Calu3 (cell line): ENCODE measurements around the gene PPP1R16B. TPM values are rescaled to one million over a fixed set of nuclear protein-coding genes. Genes with fewer than 3 reads are reported as not detected.

Experiments used
- BruUV-seq: library from RNA; stranded (reverse); fragments of 400-500 nt; replicated peaks from 2 replicates; lab custom pipeline; 2021; lab: Mats Ljungman, UMichigan
- CTCF ChIA-PET: fragments of 300-600 bp; sonication (Branson Sonifier 250); formaldehyde crosslinking; loops from one replicate; lab custom pipeline; 2022; ENCODE audit warnings: antibody characterized with exemption; lab: Charles Lee
- DNase-seq: peaks from one replicate; pipeline ENCODE4 v3.0.0; 2022
- H3K27ac Mint-ChIP-seq: one replicate; pipeline ENCODE4 v1.8.0; 2022; ENCODE audit warnings: mixed read lengths; ENCODE audit not compliant: unreplicated experiment
- H3K27me3 Mint-ChIP-seq: one replicate; pipeline ENCODE4 v1.8.0; 2022; ENCODE audit warnings: mixed read lengths; ENCODE audit not compliant: unreplicated experiment
- H3K36me3 Mint-ChIP-seq: one replicate; pipeline ENCODE4 v1.8.0; 2022; ENCODE audit warnings: mild to moderate bottlenecking, moderate library complexity, mixed read lengths; ENCODE audit not compliant: insufficient read depth, unreplicated experiment
- H3K4me1 Mint-ChIP-seq: one replicate; pipeline ENCODE4 v1.8.0; 2022; ENCODE audit warnings: mild to moderate bottlenecking, low read depth, mixed read lengths; ENCODE audit not compliant: unreplicated experiment
- H3K4me3 Mint-ChIP-seq: one replicate; pipeline ENCODE4 v1.8.0; 2022; ENCODE audit warnings: mild to moderate bottlenecking, low read depth, moderate library complexity, mixed read lengths; ENCODE audit not compliant: unreplicated experiment
- H3K9me3 Mint-ChIP-seq: one replicate; pipeline ENCODE4 v1.8.0; 2022; ENCODE audit warnings: low read depth, mixed read lengths; ENCODE audit not compliant: unreplicated experiment
- intact Hi-C: fragments of 100-400 bp; cut with micrococcal nuclease; formaldehyde crosslinking; loops from one replicate; pipeline ENCODE4 v1.10.0; 2022; ENCODE audit not compliant: unreplicated experiment
- total RNA-seq: library from RNA; stranded (reverse); gene quantifications from 2 replicates; pipeline ENCODE4 v1.2.3, GENCODE V29; 2022
- TF ChIP-seq, protein P1 (sequence below): fragments of 200-600 bp; IDR thresholded peaks from one replicate; pipeline ENCODE4 v1.8.0; 2022; ENCODE audit warnings: antibody characterized with exemption; ENCODE audit not compliant: unreplicated experiment

The PPP1R16B gene
- total RNA-seq, 1 experiment from 2014 or later = not detected

- no peaks in the 10 kb centered on the region for H3K4me1 Mint-ChIP-seq
- H3K27me3 Mint-ChIP-seq = peaks cover 98% of the 10 kb centered on the region
Measured at GRCh38 chr20:38903335-38903734, 97.8 kb downstream of the PPP1R16B start.

GRCh38 chr20:38905375-38905774 is 99.9 kb downstream of the PPP1R16B start:
- peaks cover 80% of the 10 kb centered on the region for H3K27me3 Mint-ChIP-seq

More at GRCh38 chr20:38903335-38903734, 97.8 kb downstream of the PPP1R16B start:
- BruUV-seq = no TSS peak
- Mint-ChIP-seq H3K4me3 (no peak overlapping the region), H3K27ac (no peak overlapping the region), H3K36me3 (no peaks in the 10 kb centered on the region), H3K9me3 (peaks cover 3% of the 10 kb centered on the region)
- DNase-seq = no peak
- intact Hi-C loops = no loop called here
- CTCF ChIA-PET = no interaction called here
- TF ChIP-seq, protein P1, sequence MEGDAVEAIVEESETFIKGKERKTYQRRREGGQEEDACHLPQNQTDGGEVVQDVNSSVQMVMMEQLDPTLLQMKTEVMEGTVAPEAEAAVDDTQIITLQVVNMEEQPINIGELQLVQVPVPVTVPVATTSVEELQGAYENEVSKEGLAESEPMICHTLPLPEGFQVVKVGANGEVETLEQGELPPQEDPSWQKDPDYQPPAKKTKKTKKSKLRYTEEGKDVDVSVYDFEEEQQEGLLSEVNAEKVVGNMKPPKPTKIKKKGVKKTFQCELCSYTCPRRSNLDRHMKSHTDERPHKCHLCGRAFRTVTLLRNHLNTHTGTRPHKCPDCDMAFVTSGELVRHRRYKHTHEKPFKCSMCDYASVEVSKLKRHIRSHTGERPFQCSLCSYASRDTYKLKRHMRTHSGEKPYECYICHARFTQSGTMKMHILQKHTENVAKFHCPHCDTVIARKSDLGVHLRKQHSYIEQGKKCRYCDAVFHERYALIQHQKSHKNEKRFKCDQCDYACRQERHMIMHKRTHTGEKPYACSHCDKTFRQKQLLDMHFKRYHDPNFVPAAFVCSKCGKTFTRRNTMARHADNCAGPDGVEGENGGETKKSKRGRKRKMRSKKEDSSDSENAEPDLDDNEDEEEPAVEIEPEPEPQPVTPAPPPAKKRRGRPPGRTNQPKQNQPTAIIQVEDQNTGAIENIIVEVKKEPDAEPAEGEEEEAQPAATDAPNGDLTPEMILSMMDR = no peak

GRCh38 chr20:38907918-38908677 is 102.6 kb downstream of the PPP1R16B start:
- H3K9me3 Mint-ChIP-seq = peaks cover 3% of the 10 kb centered on the region
- TF ChIP-seq, protein P1 = no peak
- no peak for DNase-seq
- CTCF ChIA-PET = interaction anchor here (1.2 to 2.1 kb wide), 2 partner anchors 14 to 18 kb away, joined by 3 to 5 read pairs; partner anchors contain the start of gene FAM83D
- peaks cover 52% of the 10 kb centered on the region for H3K27me3 Mint-ChIP-seq
- H3K36me3 Mint-ChIP-seq = no peaks in the 10 kb centered on the region
- H3K4me3 Mint-ChIP-seq = no peak overlapping the region
- no peak overlapping the region for H3K27ac Mint-ChIP-seq
- BruUV-seq = no TSS peak
- peaks cover 1% of the 10 kb centered on the region for H3K4me1 Mint-ChIP-seq
- intact Hi-C loops = no loop called here

More at GRCh38 chr20:38905375-38905774, 99.9 kb downstream of the PPP1R16B start:
- no TSS peak for BruUV-seq
- intact Hi-C loops = no loop called here
- H3K4me3 Mint-ChIP-seq = no peak overlapping the region
- peaks cover 3% of the 10 kb centered on the region for H3K9me3 Mint-ChIP-seq
- H3K27ac Mint-ChIP-seq = no peak overlapping the region
- no peaks in the 10 kb centered on the region for H3K36me3 Mint-ChIP-seq
- H3K4me1 Mint-ChIP-seq = no peaks in the 10 kb centered on the region
- CTCF ChIA-PET = no interaction called here
- DNase-seq = no peak
- TF ChIP-seq, protein P1 = no peak

DNA sequence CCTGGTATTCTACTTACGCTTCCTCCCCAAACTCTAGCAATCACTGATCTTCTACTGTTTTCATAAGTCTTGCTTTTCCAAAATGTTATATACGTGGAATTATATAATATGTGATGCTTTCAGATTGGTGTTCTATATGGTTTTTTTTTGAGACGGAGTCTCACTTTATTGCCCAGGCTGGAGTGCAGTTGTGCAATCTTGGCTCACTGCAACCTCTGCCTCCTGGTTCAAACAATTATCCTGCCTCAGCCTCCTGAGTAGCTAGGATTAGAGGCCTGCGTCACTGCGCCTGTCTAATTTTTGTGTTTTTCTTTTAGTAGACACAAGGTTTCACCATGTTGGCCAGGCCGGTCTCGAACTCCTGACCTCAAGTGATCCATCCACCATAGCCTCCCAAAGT is 109.9 kb downstream of the PPP1R16B start:
- intact Hi-C loops = no loop called here
- H3K4me3 Mint-ChIP-seq = no peak overlapping the region
- TF ChIP-seq, protein P1 = no peak
- H3K36me3 Mint-ChIP-seq = no peaks in the 10 kb centered on the region
- no peak for DNase-seq
- peaks cover 28% of the 10 kb centered on the region for H3K27me3 Mint-ChIP-seq
- no peaks in the 10 kb centered on the region for H3K9me3 Mint-ChIP-seq
- H3K4me1 Mint-ChIP-seq = peaks cover 11% of the 10 kb centered on the region
- no peak overlapping the region for H3K27ac Mint-ChIP-seq
- CTCF ChIA-PET = no interaction called here
- BruUV-seq = no TSS peak
